HL-60 (cell line): ENCODE data around the gene NMT2.

Experiments used
- DNase-seq, 2 experiments: peaks; one replicate each; pipeline ENCODE4 v3.0.0-alpha.2; 2010 to 2020; ENCODE audit warnings: low read depth in 1 of 2, low spot score in 1 of 2
- H3K27ac ChIP-seq: fragments of 250-450 bp; sonication (Bioruptor Pico); replicated peaks from 2 replicates; pipeline ENCODE4 v1.5.1; 2020; ENCODE audit warnings: mild to moderate bottlenecking, moderate library complexity
- H3K27me3 ChIP-seq: fragments of 250-450 bp; sonication (Bioruptor Pico); 2 replicates; pipeline ENCODE4 v1.5.1; 2021; ENCODE audit warnings: mild to moderate bottlenecking, moderate library complexity; ENCODE audit not compliant: insufficient read depth, poor library complexity, severe bottlenecking
- H3K4me3 ChIP-seq: replicated peaks from 2 replicates; pipeline ENCODE4 v1.5.1; 2011; ENCODE audit warnings: mild to moderate bottlenecking, control low read depth, low read length; ENCODE audit not compliant: insufficient read depth
- GABPA ChIP-seq: IDR thresholded peaks from 2 replicates; pipeline ENCODE4 v1.6.1; 2012; ENCODE audit warnings: low read depth
- POLR2AphosphoS5 ChIP-seq: IDR thresholded peaks from 2 replicates; pipeline ENCODE4 v1.6.1; 2012; ENCODE audit warnings: low read depth
- SPI1 ChIP-seq: IDR thresholded peaks from 2 replicates; pipeline ENCODE4 v1.6.1; 2012; ENCODE audit warnings: low read depth, mild to moderate bottlenecking, borderline replicate concordance
- TF ChIP-seq, protein P1 (sequence below): IDR thresholded peaks from 2 replicates; pipeline ENCODE4 v1.6.1; 2012; ENCODE audit warnings: low read depth; ENCODE audit not compliant: insufficient replicate concordance
- TF ChIP-seq, protein P2 (sequence below): IDR thresholded peaks from one replicate; pipeline ENCODE4 v1.5.1; 2011; ENCODE audit warnings: low read length, control low read depth, inconsistent platforms; ENCODE audit not compliant: insufficient read depth

The NMT2 gene

GRCh38 chr10:15196021-15196834 is 27.7 kb upstream of the NMT2 start:
- TF ChIP-seq, protein P1, sequence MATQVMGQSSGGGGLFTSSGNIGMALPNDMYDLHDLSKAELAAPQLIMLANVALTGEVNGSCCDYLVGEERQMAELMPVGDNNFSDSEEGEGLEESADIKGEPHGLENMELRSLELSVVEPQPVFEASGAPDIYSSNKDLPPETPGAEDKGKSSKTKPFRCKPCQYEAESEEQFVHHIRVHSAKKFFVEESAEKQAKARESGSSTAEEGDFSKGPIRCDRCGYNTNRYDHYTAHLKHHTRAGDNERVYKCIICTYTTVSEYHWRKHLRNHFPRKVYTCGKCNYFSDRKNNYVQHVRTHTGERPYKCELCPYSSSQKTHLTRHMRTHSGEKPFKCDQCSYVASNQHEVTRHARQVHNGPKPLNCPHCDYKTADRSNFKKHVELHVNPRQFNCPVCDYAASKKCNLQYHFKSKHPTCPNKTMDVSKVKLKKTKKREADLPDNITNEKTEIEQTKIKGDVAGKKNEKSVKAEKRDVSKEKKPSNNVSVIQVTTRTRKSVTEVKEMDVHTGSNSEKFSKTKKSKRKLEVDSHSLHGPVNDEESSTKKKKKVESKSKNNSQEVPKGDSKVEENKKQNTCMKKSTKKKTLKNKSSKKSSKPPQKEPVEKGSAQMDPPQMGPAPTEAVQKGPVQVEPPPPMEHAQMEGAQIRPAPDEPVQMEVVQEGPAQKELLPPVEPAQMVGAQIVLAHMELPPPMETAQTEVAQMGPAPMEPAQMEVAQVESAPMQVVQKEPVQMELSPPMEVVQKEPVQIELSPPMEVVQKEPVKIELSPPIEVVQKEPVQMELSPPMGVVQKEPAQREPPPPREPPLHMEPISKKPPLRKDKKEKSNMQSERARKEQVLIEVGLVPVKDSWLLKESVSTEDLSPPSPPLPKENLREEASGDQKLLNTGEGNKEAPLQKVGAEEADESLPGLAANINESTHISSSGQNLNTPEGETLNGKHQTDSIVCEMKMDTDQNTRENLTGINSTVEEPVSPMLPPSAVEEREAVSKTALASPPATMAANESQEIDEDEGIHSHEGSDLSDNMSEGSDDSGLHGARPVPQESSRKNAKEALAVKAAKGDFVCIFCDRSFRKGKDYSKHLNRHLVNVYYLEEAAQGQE: no peak
- TF ChIP-seq SPI1: no peak
- TF ChIP-seq, protein P2, sequence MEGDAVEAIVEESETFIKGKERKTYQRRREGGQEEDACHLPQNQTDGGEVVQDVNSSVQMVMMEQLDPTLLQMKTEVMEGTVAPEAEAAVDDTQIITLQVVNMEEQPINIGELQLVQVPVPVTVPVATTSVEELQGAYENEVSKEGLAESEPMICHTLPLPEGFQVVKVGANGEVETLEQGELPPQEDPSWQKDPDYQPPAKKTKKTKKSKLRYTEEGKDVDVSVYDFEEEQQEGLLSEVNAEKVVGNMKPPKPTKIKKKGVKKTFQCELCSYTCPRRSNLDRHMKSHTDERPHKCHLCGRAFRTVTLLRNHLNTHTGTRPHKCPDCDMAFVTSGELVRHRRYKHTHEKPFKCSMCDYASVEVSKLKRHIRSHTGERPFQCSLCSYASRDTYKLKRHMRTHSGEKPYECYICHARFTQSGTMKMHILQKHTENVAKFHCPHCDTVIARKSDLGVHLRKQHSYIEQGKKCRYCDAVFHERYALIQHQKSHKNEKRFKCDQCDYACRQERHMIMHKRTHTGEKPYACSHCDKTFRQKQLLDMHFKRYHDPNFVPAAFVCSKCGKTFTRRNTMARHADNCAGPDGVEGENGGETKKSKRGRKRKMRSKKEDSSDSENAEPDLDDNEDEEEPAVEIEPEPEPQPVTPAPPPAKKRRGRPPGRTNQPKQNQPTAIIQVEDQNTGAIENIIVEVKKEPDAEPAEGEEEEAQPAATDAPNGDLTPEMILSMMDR: no peak
- TF ChIP-seq GABPA: no peak
- TF ChIP-seq POLR2AphosphoS5: no peak
- no peaks in the 10 kb centered on the region for H3K27me3 ChIP-seq
- H3K4me3 ChIP-seq: peak overlapping the region; percentile 21
- H3K27ac ChIP-seq: no peak overlapping the region
- peak in 1 of 2 experiments; percentile 41 for DNase-seq

GRCh38 chr10:15189133-15189885 is 20.8 kb upstream of the NMT2 start:
- no peaks in the 10 kb centered on the region for H3K27me3 ChIP-seq
- H3K27ac ChIP-seq: no peak overlapping the region
- peak in 1 of 2 experiments; percentile 22 for DNase-seq
- no peak overlapping the region for H3K4me3 ChIP-seq
- TF ChIP-seq POLR2AphosphoS5: no peak
- peak; percentile 94 for TF ChIP-seq SPI1

- H3K4me3 ChIP-seq: no peak overlapping the region
- DNase-seq: no peak
- no peaks in the 10 kb centered on the region for H3K27me3 ChIP-seq
- no peak overlapping the region for H3K27ac ChIP-seq
- TF ChIP-seq, protein P2: no peak
- no peak for TF ChIP-seq POLR2AphosphoS5
- TF ChIP-seq, protein P1: no peak
These were observed 20.1 kb upstream of the NMT2 start for GRCh38 chr10:15188603-15189002.

- DNase-seq: no peak
- Histone ChIP-seq H3K27me3 (no peaks in the 10 kb centered on the region), H3K27ac (no peak overlapping the region), H3K4me3 (no peak overlapping the region)
- TF ChIP-seq, protein P1: no peak
- TF ChIP-seq GABPA: no peak
- TF ChIP-seq, protein P2: no peak
These were observed 15.4 kb upstream of the NMT2 start for GRCh38 chr10:15183689-15184481.
